Mucosa of gallbladder (tissue), 1 donor: ENCODE results near the gene STX10. TPM values are rescaled to one million over a fixed set of nuclear protein-coding genes. Genes with fewer than 3 reads are reported as not detected.

Experiments
- DNase-seq: peaks from one replicate; pipeline ENCODE4 v3.0.0-alpha.2; 2020; ENCODE audit warnings: low spot score
- total RNA-seq: library from RNA; stranded (reverse); gene quantifications from one replicate; pipeline ENCODE4 v1.2.1, GENCODE V29; 2021
- donor health status: DM: no; HTN: no; CAD: no.

STX10 gene
- total RNA-seq, 1 donor from 2014 or later, result 57.7 TPM

- no peak for DNase-seq
Observed at GRCh38 chr19:13139633-13140311, 10.4 kb downstream of the STX10 start.

DNA sequence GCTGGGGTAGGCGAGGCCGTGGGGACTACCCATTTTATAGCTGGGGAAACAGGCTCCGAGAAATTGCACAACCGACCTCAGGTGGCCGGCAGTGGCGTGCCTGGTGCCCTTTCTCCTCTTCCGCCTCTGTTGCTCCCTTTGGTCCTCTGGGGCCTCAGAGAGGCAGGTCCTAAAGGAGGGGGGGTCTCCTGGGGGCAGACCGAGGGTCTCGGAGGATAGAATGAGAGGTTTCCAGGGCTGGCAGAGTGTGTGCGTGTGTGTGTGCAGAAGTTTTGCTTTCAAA is 11.3 kb downstream of the STX10 start:
- no peak for DNase-seq

DNA sequence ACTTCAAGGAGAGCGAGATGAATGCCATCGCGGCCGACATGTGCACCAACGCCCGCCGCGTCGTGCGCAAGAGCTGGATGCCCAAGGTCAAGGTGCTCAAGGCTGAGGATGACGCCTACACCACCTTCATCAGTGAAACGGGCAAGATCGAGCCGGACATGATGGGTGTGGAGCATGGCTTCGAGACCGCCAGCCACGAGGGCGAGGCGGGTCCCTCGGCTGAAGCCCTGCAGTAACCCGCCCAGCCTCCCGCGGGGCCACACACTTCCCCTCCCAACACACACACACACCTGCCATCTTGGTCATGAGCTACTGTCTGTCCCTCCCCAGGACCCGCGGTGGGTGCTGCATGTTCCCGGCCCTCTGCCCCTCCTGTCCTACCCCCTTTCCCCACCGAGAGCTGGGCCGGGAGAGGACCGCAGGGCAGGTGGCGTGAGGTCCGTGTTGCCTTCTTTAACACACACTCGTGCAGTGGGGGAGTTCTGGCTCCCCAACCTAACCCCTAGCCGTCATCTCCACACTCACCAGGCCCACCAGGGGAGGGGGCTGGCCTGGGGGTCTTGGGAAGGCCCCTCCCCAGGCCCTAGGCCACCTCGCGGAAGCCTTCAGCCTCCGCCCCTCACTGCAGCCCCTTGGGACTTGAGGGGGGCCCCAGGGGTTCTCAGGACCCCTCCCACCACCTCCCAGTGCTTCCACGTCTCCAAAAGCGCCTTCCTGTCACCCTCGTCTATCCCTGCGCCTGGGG is 11.8 kb downstream of the STX10 start:
- no peak for DNase-seq

DNA sequence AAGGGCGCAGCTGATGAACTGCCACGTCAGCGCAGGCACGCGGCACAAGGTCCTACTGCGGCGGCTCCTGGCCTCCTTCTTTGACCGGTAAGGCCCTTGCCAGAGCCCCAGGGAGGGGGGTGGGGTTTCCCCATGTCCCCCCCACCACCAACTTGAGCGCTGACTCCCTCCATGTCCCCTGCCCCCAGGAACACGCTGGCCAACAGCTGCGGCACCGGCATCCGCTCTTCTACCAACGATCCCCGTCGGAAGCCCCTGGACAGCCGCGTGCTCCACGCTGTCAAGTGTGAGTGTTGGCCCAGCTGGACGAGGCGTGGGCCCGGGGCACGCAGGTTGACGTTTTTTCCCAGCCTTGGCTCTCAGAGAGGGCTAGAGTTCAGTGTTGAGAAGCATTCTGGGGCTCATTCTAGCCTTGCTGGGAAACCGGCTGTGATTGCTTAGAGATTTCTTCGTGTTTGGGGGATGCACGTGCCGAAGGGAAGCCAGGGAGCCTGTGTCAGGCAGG is 12.8 kb downstream of the STX10 start:
- no peak for DNase-seq

DNA sequence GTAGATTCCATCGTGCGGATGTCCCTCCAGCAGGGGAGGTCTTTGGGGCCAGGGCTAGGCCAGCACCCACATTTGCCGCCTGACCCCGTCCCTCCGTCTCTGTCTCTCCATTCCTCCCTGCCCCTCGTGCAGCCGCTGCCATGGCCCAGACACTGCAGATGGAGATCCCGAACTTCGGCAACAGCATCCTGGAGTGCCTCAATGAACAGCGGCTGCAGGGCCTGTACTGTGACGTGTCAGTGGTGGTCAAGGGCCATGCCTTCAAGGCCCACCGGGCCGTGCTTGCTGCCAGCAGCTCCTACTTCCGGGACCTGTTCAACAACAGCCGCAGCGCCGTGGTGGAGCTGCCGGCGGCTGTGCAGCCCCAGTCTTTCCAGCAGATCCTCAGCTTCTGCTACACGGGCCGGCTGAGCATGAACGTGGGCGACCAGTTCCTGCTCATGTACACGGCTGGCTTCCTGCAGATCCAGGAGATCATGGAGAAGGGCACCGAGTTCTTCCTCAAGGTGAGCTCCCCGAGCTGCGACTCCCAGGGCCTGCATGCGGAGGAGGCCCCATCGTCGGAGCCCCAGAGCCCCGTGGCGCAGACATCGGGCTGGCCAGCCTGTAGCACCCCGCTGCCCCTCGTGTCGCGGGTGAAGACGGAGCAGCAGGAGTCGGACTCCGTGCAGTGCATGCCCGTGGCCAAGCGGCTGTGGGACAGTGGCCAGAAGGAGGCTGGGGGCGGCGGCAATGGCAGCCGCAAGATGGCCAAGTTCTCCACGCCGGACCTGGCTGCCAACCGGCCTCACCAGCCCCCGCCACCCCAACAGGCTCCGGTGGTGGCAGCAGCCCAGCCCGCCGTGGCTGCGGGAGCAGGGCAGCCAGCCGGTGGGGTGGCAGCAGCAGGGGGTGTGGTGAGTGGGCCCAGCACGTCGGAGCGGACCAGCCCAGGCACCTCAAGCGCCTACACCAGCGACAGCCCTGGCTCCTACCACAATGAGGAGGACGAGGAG is 14.8 kb downstream of the STX10 start:
- DNase-seq, result no peak

DNA sequence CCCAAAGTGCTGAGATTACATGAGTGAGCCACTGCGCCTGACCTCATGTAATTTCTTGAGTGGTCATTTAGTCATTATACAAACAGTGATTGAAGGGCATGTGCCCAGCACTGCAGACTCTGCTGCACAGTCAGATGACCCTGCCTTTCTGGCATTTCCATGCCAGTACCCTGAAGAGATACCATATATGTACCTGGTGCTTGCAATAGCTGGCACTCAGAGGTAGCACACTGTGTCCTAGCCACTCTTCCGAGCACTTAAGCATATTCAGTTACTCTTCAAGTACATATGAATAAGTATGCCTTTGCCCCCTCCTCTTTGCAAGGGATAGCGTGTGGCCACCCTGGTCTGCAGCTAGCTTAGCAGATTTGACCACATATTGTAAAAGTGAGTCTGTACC is 15.5 kb downstream of the STX10 start:
- DNase-seq, result no peak

DNA sequence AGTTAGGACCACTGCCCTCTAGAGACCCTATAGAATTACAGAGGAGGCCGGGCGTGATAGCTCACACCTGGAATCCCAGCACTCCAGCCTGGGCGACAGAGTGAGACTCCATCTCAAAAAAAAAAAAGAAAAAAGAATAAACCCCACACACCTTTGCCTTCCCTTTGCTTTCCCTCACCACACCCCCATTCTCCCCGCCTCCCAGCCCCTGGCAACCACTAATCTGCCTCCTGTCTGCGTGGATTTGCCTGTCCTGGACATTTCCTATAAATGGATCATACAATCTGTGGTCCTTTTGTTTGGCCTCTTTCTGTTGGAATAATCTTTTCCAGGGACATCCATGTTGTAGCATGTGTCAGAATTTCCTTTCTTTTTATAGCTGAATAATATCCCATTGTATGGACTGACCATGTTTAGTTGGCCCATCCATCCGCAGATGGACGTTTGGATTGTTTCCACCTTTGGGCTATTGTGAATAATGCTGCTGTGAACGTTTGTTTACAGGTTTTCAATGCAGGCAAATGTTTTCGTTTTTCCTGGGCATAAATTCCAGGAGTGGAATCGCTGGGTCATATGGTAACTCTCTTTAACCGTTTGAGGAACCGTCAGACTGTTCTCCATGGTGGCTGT is 16.8 kb downstream of the STX10 start:
- DNase-seq, result no peak

GRCh38 chr19:13132471-13133180 is 17.5 kb downstream of the STX10 start:
- no peak for DNase-seq

GRCh38 chr19:13130886-13131490 is 19.2 kb downstream of the STX10 start:
- DNase-seq, result no peak

GRCh38 chr19:13129384-13129783 is 20.8 kb downstream of the STX10 start:
- no peak for DNase-seq

- no peak for DNase-seq
Observed at GRCh38 chr19:13128583-13128982, 21.6 kb downstream of the STX10 start.

- no peak for DNase-seq
Observed at GRCh38 chr19:13127811-13128575, 22.2 kb downstream of the STX10 start.

GRCh38 chr19:13127051-13127450 is 23.1 kb downstream of the STX10 start:
- no peak for DNase-seq

DNA sequence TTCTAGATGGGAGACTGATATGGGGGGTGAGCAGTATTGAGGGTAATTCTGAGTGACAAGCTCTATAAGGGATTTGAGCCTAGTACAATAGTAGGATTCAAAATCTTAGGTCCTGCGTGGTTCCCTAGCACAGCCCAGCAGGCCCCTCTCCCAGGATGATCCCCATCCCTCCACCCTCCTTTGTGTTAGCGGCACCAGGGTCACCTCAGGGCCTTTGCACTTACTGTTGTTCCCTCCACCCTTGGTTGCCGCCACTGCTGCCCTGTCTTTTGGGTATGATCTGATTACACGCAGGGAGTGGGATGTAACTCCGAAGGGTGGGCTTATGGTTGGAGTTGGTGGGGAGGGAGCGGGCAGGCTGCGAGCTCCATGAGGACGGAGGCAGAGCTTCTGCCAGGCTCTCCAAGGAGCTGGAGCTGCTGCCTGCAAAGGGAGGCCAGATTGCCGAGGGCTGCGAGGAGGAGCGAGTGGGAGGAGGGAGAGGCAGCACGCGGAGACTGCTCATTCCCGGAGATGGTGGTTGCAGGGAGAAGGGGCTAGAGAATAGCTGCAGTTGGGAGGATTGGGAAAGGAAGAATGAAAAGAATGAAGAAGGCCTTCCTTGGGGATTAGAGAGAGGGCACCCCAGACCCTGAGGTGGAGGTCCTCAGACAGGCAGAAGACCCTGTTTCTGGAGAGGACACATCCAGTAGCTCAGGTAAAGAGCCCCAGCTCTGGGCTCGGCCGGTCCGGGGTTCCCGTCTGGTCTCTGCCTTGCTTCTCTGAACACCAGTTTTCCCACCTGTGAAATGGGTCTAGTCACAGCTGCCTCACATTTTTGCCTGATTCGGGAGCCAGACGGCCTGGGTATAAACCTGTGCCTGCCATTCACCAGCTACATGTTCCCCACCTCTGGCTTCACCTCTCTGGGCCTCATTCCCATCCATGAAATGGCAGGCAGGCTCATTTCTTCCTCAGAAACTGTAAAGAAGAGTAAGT is 26.9 kb downstream of the STX10 start:
- no peak for DNase-seq

DNA sequence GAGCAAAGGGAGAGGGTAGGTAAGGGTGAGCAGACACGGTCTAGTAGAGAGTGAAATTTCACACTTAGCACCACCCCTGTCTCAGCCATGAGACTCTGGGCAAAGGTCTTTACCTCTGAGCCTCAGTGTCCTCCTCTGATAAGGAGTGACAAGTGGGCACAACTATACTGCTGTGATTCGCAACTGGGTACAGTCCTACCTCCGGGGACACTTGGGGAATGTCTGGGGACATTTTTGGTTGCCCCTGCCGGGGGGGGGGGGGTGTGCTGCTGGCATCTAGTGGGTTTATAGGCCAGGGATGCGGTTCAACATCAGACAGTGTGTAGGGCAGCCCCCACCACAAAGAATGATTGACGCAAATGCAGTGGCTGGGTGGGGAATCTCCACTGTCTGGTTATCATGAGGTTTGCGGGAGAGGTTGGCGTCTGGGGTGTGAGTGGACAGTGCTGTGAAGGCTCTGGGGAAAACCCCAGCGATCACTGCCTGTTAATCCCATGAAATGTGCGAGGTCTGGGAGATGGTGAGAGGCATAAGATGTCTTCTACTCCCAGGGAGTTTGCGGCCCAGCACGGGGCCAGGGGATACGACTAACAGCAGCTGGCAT is 27.8 kb downstream of the STX10 start:
- DNase-seq, result no peak

DNA sequence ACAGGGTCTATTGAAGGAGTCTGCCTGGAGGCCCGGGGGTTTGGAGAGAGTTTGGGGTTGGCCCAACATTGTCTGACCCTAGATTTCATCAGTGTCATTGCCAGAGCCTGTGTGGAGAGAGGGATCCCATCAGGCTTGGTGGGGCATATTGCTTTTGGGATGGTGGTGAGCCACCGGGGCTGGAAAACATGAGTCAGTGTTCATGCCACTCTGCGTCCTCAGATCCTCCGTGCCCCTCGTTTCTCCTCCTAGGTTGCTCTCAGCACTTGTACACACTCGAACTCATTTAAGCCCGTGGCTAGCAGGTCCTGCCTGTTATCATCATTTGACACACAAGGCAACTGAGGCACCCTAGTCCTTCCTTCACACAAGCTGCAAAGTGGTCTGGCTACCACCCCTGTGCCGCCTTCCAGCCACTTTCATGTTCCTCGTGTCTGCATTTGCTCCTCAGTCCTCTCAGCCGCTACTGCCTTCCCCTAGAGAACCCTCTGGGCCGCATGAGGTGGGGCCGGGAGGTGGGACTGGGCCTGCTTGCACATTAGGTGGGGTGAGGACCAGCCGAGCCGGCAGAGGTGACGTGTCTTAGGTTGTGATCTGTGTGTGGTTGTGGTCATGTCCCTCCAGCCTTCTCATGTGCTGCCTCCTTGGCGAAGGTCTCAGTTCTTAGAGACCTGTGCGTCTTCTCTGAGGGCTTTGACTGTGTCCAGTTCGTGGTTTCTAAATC is 28.5 kb downstream of the STX10 start:
- DNase-seq, result no peak

DNA sequence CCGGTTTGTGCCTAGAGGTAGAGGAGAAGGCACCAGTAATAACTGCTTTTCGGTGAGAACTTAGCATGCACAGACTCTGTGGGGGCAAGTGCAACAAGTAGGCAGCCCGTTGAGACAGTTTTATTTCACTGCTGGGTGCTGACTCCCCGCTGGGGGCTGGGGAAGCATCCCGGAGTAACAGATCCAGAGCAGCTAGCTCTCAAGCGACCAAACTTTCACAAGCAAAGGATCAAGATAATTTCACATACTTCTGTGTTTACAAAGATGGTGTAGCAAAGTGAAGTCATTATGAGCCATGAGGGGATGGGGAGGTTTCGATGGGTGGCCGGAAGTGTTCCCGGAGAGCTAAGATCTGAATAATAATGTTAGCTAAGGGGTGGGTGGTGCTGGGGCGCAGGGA is 29.4 kb downstream of the STX10 start:
- DNase-seq, result no peak

DNA sequence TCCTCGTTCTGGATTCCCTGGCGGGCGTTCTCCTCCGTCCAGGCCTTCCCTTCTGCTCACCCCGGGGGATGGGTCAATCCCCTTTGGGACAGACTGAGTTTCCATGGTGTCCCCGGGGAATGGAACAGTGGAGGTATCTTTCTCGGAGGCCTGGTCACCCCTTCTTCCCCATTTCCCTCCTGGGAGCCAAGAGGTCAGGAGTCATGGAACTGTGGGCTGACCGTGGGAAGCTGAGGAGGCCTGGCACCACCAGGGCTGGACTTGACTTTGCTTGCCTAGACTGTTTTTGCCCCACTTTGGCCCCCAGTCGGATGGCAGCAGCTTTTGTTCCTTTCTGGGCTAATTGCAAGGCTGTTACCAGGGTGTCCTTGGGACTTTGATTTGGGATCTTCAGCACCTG is 30.1 kb downstream of the STX10 start:
- DNase-seq, result no peak
